GM19328 (cell line): ENCODE results near the gene DZIP1.
A peak's percentile ranks its signal among the peaks of the same experiment; 100 is the strongest.
"Not testable (repeated sequence)": the region's sequence is repeated elsewhere in the genome, so short reads cannot be mapped to it uniquely, and the experiment has no call there.

Experiments used
- ATAC-seq: cut with Tn5 transposase; IDR thresholded peaks from one replicate; pipeline ENCODE4 v1.9.1; 2021; ENCODE audit warnings: mild to moderate bottlenecking, moderate library complexity; ENCODE audit not compliant: unreplicated experiment

The DZIP1 gene

GRCh38 chr13:95644601-95645052, at the start of gene DZIP1:
Gene DZIP1, minus strand, starts transcription at chr13:95644706. Its CDS starts 2,677 bp downstream, at chr13:95642029.
- peak; percentile 89 for ATAC-seq

GRCh38 chr13:95690986-95691385, 46.5 kb upstream of the DZIP1 start:
- not testable (repeated sequence) for ATAC-seq

DNA sequence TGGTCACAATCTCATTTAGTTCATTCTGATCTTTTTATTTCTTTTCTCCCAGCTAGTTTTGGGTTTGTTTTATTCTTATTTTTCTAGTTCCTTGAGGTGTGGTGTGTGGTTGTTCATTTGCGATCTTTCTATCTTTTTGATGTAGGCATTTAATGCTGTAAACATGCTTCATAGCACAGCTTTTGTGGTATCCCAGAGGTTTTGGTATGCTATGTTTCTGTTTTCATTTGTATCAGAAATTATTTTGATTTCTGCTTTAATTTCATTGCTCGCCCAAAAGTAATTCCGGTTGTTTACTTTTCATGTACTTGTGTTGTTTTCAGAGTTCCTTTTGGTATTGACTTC, 45.0 kb upstream of the DZIP1 start:
- ATAC-seq, result no peak

DNA sequence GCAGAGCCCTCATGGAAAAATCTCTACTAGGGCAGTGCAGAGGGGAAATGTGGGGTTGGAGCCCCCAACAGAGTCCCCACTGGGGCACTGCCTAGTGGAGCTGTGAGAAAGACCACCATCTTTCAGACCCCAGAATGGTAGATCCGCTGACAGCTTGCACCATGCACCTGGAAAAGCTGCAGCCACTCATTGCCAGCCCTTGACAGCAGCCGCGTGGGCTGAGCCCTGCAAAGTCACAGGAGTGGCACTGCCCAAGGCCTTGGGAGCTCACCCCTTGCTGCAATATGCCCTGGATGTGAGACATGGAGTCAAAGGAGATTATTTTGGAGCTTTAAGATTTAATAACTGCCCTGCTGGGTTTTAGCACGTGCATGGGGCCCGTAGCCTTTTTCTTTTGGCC, 40.5 kb upstream of the DZIP1 start:
- ATAC-seq, result not testable (repeated sequence)

DNA sequence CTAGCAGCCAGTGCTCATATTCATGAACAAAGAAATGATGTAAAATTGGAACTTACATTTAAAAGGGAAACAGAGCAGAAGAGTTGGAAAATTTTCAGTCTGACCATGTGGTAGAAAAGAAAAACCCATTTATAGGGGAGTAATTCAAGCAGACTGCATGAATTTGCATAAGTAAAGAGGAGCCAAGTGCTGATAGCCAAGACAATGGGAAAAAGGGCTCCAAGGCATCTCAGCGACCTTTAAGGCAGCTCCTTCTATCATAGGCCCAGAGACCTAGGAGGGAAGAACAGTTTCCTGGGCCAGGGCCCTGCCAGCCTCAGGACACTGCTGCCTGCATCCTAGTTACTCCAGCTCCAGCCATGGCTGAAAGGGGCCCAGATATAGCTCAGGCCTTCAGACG, 39.9 kb upstream of the DZIP1 start:
- ATAC-seq, result no peak

- ATAC-seq, result no peak
Measured at GRCh38 chr13:95679722-95680121, 35.2 kb upstream of the DZIP1 start.

GRCh38 chr13:95678967-95679366, 34.5 kb upstream of the DZIP1 start:
- no peak for ATAC-seq

DNA sequence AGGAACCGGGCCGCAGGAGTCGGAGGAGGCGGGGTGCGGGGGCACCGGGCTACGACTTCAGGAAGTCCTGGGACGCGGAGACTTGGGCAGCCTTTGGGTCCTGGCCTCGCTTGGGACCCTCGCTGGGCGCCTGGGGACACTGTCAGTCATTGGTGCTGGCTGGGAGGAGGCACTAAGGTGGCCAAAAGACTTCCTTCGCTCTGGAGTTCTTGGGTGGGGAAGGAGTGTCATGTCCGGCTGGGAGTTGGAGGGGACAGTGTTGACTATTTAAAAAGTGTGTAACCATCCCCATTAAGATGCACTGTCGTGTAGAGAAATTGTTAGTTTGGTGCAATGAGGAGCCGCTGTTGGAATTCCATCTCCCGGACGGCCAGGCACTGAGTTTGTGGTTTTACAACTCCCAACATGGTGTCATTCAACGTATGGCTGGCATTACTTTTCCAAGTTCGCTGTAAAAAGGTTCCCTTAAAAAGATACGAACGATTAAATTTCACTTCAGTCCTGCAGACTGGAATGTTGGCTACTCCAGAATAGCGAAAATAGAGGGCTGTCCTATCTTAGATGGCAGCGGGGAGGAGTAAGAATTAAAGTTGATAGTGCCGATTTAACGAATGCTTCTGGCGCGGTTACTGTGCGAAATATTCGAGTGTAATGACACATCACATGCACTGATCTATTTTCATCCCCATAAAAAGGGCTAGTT, 33.2 kb upstream of the DZIP1 start:
- ATAC-seq, result no peak

- peak; percentile 93 for ATAC-seq
Measured at GRCh38 chr13:95676762-95677563, 32.5 kb upstream of the DZIP1 start, which contains the start of gene DNAJC3. Gene DNAJC3, plus strand, starts transcription at chr13:95677139. Its CDS starts 117 bp downstream, at chr13:95677256.

DNA sequence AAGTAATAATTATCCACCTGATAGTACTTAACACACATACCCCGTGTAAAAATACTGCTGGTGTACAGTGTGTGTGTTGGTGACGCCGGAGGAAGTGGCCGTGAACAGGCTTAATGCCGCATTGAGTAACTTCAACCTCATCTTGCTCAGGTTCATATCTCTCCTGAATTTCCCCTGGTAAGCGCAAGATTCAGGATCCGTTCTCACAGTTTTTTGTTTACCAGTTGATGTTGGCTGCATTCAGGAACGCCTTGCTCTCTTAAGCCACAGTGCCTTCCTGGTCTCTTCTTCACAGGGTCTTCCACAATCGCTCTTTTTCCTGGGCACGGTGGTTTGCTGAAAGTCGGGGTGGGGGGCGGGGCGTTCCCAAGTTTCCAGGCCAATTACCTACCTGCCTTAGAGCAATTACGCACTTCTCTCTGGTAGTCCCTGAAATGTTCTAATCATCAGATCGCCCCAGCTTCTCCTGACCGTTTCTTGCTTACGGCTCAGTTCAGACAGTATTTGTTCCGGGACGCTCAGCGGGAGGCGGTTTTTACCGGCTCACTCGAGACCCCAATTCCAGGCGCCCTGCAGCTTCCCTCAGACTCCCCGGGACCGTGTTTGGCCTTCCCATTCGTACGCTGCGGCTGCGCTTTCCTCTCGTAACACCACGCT, 31.7 kb upstream of the DZIP1 start:
- ATAC-seq, result peak; percentile 11

- no peak for ATAC-seq
Measured at GRCh38 chr13:95671597-95671996, 27.1 kb upstream of the DZIP1 start.

DNA sequence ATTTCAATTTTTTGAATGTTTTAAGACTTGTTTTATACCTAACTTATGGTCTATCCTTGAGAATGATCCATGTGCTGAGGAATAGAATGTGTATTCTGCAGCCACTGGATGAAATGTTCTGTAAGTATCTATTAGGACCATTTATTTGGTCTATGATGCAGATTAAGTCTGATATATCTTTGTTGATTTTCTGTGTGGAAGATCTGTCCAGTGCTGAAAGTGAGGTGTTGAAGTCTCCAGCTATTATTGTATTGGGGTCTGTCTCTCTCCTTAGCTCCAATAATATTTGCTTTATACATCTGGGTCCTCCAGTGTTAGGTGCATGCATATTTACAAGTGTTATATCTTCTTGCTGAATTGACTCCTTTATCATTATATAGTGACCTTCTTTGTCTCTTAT, 22.7 kb upstream of the DZIP1 start:
- ATAC-seq, result not testable (repeated sequence)

DNA sequence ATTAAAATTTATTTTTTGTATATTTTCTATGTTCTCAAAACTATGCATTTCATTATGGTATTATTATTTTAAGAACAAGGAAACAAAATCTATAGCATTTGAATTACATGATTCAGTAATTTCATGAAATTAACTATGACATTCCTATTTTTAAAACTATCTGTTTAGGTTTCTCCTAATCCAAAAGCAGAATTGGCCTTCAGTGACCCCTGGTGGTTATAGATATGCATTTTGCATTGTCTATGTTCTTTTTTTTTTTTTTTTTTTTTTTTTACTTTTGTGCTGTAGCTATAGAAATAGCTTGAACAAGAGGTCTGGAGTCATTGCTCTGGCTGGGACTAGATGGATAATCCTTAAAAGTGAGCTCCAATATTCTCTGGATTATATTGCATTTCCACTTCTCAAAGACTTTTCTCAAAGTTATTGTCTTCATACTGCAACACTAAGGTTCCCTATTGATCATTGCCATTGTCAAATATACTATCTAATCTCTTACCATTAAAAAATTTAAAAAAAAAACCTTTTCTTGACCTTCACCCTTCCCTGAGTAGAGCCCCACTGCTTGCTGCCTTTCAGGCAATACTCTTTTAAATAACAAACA, 16.6 kb upstream of the DZIP1 start:
- no peak for ATAC-seq

DNA sequence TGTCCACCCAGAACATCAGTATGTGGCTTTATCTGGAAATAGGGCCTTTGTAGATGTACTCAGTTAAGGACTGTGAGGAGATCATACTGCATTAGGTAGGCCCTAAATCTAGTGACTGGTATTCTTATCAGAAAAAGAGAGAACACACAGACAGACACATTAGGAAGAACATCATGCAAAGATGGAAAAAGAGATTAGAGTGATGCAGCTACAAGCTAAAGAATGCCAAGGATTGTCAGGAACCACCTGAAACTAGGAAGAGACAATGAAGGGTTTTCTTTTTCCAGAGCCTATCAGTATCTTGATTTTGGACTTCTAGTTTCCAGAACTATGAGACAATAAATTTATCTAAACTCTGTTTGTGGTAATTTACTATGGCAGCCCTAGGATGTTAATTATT, 15.0 kb upstream of the DZIP1 start:
- ATAC-seq, result no peak

DNA sequence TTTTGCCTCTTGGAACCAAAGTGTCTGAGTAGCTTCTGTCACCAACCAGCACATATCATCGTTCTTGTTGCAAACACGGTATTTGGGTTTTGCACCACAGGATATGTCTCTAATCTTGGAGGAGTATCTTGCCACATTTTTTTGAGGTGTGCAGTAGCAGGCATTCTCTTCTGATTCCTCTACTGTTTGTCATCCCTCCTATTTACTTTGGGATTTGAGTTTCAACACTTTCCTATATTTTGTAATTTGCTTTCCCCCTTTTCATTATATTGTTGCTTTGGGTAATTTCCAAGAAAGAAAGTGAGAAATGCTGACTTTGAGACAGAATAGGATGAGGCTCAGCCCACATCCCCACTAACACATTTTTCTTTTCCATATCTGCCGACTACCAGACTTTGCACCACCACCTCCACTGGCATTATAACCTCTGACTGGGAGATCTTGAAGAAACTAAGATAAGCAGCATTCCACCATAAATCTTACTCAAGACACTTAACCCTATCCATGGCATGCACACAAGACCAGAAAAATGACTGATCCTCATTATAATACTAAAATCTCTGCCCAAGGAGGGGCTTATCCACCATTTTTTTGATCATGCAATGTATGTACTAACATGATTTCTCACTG, 12.0 kb upstream of the DZIP1 start:
- ATAC-seq, result no peak

- no peak for ATAC-seq
Measured at GRCh38 chr13:95652821-95653220, 8.3 kb upstream of the DZIP1 start.

- ATAC-seq, result no peak
Measured at GRCh38 chr13:95652244-95652764, 7.8 kb upstream of the DZIP1 start.

DNA sequence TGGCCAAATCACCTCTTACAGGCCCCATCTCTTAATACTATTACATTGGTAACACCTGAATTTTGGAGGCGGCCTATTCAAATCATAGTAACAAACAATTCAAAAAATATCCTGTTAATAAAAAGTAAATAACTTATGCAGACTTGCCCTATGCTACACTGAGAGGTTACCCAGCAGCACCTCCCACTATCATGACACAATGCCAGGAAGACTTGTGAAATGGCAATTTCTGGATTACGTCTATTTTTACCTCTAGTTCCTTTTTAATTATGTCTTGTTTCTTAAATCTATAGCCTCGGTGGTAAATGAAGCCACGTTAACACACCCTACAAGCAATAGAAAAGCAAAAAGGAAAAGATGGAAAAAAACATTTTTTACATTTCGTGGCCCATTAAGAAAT, 6.2 kb upstream of the DZIP1 start:
- no peak for ATAC-seq

- no peak for ATAC-seq
Measured at GRCh38 chr13:95647321-95647720, 2.8 kb upstream of the DZIP1 start.

DNA sequence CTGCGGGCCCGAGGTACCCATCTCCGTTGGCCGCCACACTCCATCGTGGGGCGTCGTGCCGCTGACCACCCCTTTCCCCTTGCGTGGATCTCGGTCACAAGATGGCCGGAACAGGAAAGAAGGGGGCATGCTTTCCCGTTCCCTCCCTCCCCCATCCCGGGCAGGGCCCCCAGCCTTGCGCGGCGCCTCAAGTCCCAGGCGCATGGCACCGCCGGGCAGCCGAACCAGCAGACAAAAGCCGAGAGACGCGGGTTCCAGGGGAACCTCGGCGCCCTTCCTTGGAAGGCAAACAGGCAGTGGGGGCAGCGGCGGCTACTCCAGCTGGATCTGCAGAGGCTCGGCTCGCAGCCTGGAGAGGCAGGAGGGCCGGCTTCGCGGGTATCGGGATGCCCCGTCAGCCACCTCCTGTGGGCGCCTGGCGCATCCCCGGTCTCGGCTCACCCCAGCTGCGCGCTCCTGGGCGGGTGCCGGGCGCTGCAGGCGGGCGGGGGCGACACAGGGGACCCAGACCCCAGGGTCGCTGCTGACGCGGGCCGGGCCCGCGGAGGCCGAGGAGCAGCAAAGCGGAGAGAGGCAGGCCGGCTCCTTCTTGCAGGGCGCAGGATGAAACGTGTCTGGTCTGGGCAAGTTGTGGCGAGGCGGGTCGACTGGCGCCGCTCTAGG, 439 bp downstream of the DZIP1 start:
- peak; percentile 49 for ATAC-seq
